Muscle of leg (tissue), 11 donors: Measurements from ENCODE around the gene JARID2. TPM values are rescaled to one million over a fixed set of nuclear protein-coding genes. Genes with fewer than 3 reads are reported as not detected.

Experiments used
- DNase-seq: peaks from one replicate; pipeline ENCODE4 v3.0.0; 2013
- H3K27ac ChIP-seq: one replicate; pipeline ENCODE4 v1.5.1; 2013; ENCODE audit warnings: mild to moderate bottlenecking, low read length, control low read depth
- H3K27me3 ChIP-seq: one replicate; pipeline ENCODE4 v1.6.1; 2013; ENCODE audit warnings: low read length; ENCODE audit not compliant: control insufficient read depth, insufficient read depth
- H3K36me3 ChIP-seq: one replicate; pipeline ENCODE4 v1.6.1; 2013; ENCODE audit warnings: low read length; ENCODE audit not compliant: control insufficient read depth, insufficient read depth
- H3K4me1 ChIP-seq: one replicate; pipeline ENCODE4 v1.6.1; 2013; ENCODE audit warnings: low read length; ENCODE audit not compliant: control insufficient read depth, insufficient read depth
- H3K4me3 ChIP-seq: one replicate; pipeline ENCODE4 v1.5.1; 2013; ENCODE audit warnings: low read length, control low read depth
- H3K9me3 ChIP-seq: replicated peaks from 2 replicates; pipeline ENCODE4 v1.6.1; 2013; ENCODE audit warnings: low read depth, low read length; ENCODE audit not compliant: control insufficient read depth
- WGBS: methylation state at CpG from one replicate; pipeline ENCODE4 v1.1.5; 2013; ENCODE audit warnings: missing lambda C conversion rate; ENCODE audit not compliant: insufficient coverage; 5-methylcytosine and 5-hydroxymethylcytosine counted together
- polyA plus RNA-seq, 8 donors: library from polyadenylated mRNA; unstranded; fragments of 120-200 nt; gene quantifications; one replicate each; pipeline versions ENCODE4 v1.2.1 to v1.2.3, GENCODE V29; 2013; ENCODE audit warnings: inconsistent platforms in 1 of 8, low replicate concordance in 1 of 8; ENCODE audit not compliant: insufficient read length in 8 of 8, insufficient read depth in 1 of 8
- total RNA-seq: library from RNA; stranded (reverse); fragments of 120-200 nt; gene quantifications from one replicate; pipeline ENCODE4 v1.2.4, GENCODE V29; 2013

The JARID2 gene
- total and polyA plus RNA-seq, 9 donors = 9.8 to 15.3 (median 13.2) TPM

GRCh38 chr6:15444081-15444731 lies 198.3 kb downstream of the JARID2 start:
- peaks cover 19% of the 10 kb centered on the region for H3K4me1 ChIP-seq
- H3K9me3 ChIP-seq = no peaks in the 10 kb centered on the region
- WGBS = 61% methylated on average over 4 of the region's 14 CpGs
- peak; percentile 32 for DNase-seq
- H3K27ac ChIP-seq = no peak overlapping the region
- no peaks in the 10 kb centered on the region for H3K36me3 ChIP-seq
- no peaks in the 10 kb centered on the region for H3K27me3 ChIP-seq
- H3K4me3 ChIP-seq = no peak overlapping the region

GRCh38 chr6:15444881-15445280 lies 199.0 kb downstream of the JARID2 start:
- Histone ChIP-seq H3K36me3 (no peaks in the 10 kb centered on the region), H3K9me3 (no peaks in the 10 kb centered on the region), H3K27me3 (no peaks in the 10 kb centered on the region), H3K27ac (no peak overlapping the region), H3K4me3 (no peak overlapping the region), H3K4me1 (peaks cover 17% of the 10 kb centered on the region)
- WGBS = 53% methylated on average over 3 of the region's 3 CpGs
- peak; percentile 57 for DNase-seq

- no CpG with 5 or more reads among the region's 5 CpGs for WGBS
- no peaks in the 10 kb centered on the region for H3K9me3 ChIP-seq
- H3K27ac ChIP-seq = no peak overlapping the region
- no peak overlapping the region for H3K4me3 ChIP-seq
- peaks cover 7% of the 10 kb centered on the region for H3K36me3 ChIP-seq
- DNase-seq = no peak
- H3K4me1 ChIP-seq = peaks cover 15% of the 10 kb centered on the region
- no peaks in the 10 kb centered on the region for H3K27me3 ChIP-seq
These were observed 201.8 kb downstream of the JARID2 start for GRCh38 chr6:15447546-15448267.

GRCh38 chr6:15449011-15449410 lies 203.1 kb downstream of the JARID2 start:
- H3K27ac ChIP-seq = no peak overlapping the region
- no peak for DNase-seq
- WGBS = no CpG with 5 or more reads among the region's 2 CpGs
- H3K27me3 ChIP-seq = no peaks in the 10 kb centered on the region
- no peaks in the 10 kb centered on the region for H3K9me3 ChIP-seq
- peaks cover 14% of the 10 kb centered on the region for H3K4me1 ChIP-seq
- no peak overlapping the region for H3K4me3 ChIP-seq
- H3K36me3 ChIP-seq = peaks cover 11% of the 10 kb centered on the region

GRCh38 chr6:15451738-15452137 lies 205.9 kb downstream of the JARID2 start:
- no peak overlapping the region for H3K4me3 ChIP-seq
- peaks cover 13% of the 10 kb centered on the region for H3K36me3 ChIP-seq
- no peaks in the 10 kb centered on the region for H3K27me3 ChIP-seq
- no CpG with 5 or more reads among the region's 4 CpGs for WGBS
- no peak overlapping the region for H3K27ac ChIP-seq
- H3K9me3 ChIP-seq = no peaks in the 10 kb centered on the region
- no peak for DNase-seq
- H3K4me1 ChIP-seq = no peaks in the 10 kb centered on the region

- no peaks in the 10 kb centered on the region for H3K4me1 ChIP-seq
- WGBS = 83% methylated on average over 6 of the region's 9 CpGs
These were observed 206.5 kb downstream of the JARID2 start for GRCh38 chr6:15452182-15452941.

GRCh38 chr6:15453186-15453585 lies 207.3 kb downstream of the JARID2 start:
- H3K27me3 ChIP-seq = no peaks in the 10 kb centered on the region
- WGBS = no CpG with 5 or more reads among the region's 4 CpGs
- no peaks in the 10 kb centered on the region for H3K9me3 ChIP-seq
- peaks cover 13% of the 10 kb centered on the region for H3K36me3 ChIP-seq
- no peak overlapping the region for H3K4me3 ChIP-seq
- no peak overlapping the region for H3K27ac ChIP-seq
- no peaks in the 10 kb centered on the region for H3K4me1 ChIP-seq
- no peak for DNase-seq

More at GRCh38 chr6:15452182-15452941, 206.5 kb downstream of the JARID2 start:
- H3K27me3 ChIP-seq = no peaks in the 10 kb centered on the region
- H3K27ac ChIP-seq = no peak overlapping the region
- no peak overlapping the region for H3K4me3 ChIP-seq
- no peaks in the 10 kb centered on the region for H3K9me3 ChIP-seq
- H3K36me3 ChIP-seq = peaks cover 13% of the 10 kb centered on the region
- no peak for DNase-seq

GRCh38 chr6:15453622-15454021 lies 207.8 kb downstream of the JARID2 start:
- H3K9me3 ChIP-seq = no peaks in the 10 kb centered on the region
- H3K27me3 ChIP-seq = no peaks in the 10 kb centered on the region
- no peak overlapping the region for H3K27ac ChIP-seq
- no peaks in the 10 kb centered on the region for H3K4me1 ChIP-seq
- peaks cover 13% of the 10 kb centered on the region for H3K36me3 ChIP-seq
- 86% methylated on average over 2 of the region's 5 CpGs for WGBS
- DNase-seq = no peak
- no peak overlapping the region for H3K4me3 ChIP-seq

- no CpG with 5 or more reads among the region's 2 CpGs for WGBS
- Histone ChIP-seq H3K27ac (no peak overlapping the region), H3K4me1 (no peaks in the 10 kb centered on the region), H3K36me3 (peaks cover 13% of the 10 kb centered on the region), H3K9me3 (no peaks in the 10 kb centered on the region), H3K27me3 (no peaks in the 10 kb centered on the region), H3K4me3 (no peak overlapping the region)
- DNase-seq = no peak
These were observed 210.6 kb downstream of the JARID2 start for GRCh38 chr6:15456422-15456821.

GRCh38 chr6:15457121-15457650 lies 211.3 kb downstream of the JARID2 start:
- Histone ChIP-seq H3K4me3 (no peak overlapping the region), H3K27me3 (no peaks in the 10 kb centered on the region), H3K4me1 (no peaks in the 10 kb centered on the region), H3K9me3 (no peaks in the 10 kb centered on the region), H3K27ac (no peak overlapping the region), H3K36me3 (peaks cover 9% of the 10 kb centered on the region)
- no peak for DNase-seq
- WGBS = 90% methylated on average over 2 of the region's 4 CpGs
